A549 treated with GW870086 at 1 μM for 4 hours (cell line): ENCODE results near the gene ZP2. TPM values are rescaled to one million over a fixed set of nuclear protein-coding genes. Genes with fewer than 3 reads are reported as not detected.

Source experiments
- total RNA-seq: library from RNA; stranded (reverse); fragments of 200-300 nt; extraction: Qiagen RNA extraction; gene quantifications from 5 replicates; pipeline ENCODE4 v1.2.3, GENCODE V29; 2022; ENCODE audit warnings: low read depth

ZP2 gene
- not detected in 5 replicates for total RNA-seq

DNA sequence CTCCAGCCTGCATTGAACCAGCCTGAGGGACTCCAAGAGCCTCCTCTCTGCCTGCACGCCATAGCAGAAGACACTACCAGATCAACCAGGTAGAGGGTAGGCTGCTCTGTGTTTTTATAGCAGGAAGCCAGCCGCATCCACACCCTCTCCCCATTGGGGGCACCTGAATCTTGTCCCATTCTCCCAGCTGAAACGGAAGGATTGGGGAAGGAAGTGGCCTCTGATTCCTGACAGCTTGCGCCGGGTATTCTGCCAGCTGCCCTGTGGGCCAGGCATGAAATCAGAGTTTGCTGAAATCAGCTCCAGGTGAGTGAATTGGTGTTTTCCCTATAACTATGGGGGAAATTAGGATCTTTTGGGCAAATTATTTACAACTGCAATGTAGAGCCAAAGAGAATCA is at the start of gene ZP2:
Gene ZP2, minus strand, starts transcription at position 89 of the 400 bp plus-strand sequence. Its CDS starts 27 bp downstream, at position 62.

DNA sequence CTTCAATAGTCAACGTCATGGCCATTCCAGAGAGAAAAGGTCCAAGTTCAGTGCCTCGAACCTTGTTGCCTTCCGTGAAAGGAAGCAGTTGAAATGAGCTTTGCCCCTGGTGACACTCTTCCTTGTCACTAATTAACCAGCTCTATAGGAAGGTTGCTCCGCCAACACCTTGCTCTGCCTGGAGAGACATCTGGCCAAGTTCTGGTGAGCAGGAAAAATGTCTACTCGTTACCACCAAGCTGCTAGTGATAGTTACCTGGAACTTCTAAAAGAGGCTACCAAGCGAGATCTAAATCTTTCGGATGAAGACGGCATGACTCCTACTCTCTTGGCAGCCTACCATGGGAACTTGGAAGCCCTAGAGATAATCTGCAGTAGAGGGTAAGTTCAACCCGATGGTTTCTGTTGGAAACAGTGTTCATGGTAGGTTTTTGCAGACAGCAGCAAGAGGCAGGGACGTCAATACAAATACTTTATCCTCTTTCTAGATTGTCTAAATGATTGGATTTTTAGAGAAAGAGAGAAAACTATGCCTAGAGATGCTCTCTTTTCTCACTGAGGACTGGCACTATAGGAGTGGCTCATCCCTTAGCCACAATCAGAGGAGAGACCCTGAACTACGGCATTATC is 22.3 kb upstream of the ZP2 start, which contains the start of gene ANKS4B:
Gene ANKS4B, plus strand, starts transcription at position 179 of the 630 bp plus-strand sequence. Its CDS starts 39 bp downstream, at position 218.

DNA sequence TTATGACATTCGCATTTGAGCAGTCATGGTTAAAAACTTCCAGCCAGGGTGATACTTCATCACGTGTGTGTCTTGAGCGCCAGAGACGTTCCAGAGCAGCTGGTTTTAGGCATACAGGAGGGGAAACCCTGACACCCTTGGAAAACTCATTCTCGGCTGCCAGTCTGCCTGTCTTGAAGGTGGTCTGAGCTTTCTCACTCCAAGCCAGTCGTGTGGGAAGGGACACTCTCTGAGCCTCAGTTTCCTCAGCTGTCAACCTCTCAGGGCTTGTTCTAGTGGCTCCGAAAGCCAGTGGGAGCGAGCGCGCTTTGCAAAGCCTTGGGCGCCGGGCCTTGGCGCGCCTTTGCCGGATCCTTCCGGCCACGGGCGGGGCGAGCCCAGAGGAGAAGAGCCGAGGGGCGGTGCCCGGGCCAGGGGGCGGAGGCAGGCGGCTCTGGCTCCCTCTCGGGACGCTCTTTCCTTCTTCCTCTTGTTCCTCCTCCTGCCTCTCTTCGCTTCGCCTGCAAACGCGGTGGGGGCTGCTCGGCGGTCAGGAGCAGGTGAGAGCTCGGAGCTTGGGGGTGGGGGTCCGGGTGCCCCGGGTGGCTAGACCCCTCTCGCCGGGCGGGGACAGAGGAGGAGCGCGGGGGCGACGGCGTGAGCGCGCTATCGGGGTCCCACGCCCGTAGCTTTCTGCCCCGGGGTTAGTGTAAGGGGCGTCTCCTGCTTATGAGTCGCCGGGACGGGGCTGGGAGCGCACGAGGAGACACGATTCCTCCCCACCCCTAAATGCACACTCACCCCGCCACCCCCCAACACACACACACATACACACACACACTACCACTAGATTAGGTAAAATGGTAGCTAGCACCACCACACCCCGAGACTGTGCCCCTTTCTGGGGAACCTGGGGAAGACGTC is 52.9 kb downstream of the ZP2 start, which contains the start of gene LDAF1:
Gene LDAF1, plus strand, starts transcription at position 467 of the 903 bp plus-strand sequence. CDS start 2,509 bp downstream, outside the sequence.

DNA sequence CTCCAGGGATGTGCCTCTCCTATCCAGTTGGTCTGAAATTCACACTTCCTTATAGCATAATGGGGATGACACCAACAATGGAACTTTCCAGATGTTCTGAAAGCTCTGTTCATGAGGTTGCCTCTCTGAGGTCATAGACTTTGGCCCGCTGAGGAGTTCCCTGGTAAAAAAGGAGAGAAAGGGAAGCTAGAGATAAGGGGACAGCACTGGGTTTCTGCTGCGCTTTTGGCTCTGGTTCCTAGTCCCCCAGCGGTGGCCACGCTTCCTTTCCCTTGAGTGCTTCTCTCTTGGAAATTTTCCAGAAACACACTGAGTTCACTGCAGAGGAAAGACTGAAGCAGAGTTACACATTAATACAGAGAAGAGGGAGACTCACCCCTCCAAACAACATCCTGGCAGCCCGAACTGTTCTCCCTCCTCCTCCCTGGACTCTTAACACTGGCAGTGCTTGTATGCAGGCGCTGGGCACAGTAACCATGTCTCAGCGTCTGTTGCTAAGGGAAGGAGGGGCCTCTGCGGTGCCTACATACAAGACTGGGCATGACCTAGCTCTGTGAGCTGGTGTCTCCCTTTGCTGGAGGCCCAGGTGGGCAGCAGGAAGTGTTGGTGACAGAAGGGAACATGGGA is 60.9 kb downstream of the ZP2 start, which contains the start of gene DNAH3:
Gene DNAH3, minus strand, starts transcription at position 472 of the 627 bp plus-strand sequence. CDS start 527 bp downstream, outside the sequence.

Other genes with a start within 250 kb of the ZP2 start
- 0.08 to 0.22 TPM (median 0.15 TPM) in 5 replicates for gene DNAH3, start 60.7 kb downstream of the ZP2 start, total RNA-seq
- gene LDAF1, start 52.9 kb downstream of the ZP2 start, total RNA-seq = 16.8 to 22.1 TPM (median 20.4 TPM) in 5 replicates
- 0.03 to 0.09 TPM (median 0.07 TPM) in 4 of 5 replicates, not detected in the other for gene ANKS4B, start 22.1 kb upstream of the ZP2 start, total RNA-seq
- gene CRYM, start 66.7 kb upstream of the ZP2 start, total RNA-seq = 1.2 to 2.5 TPM (median 1.8 TPM) in 5 replicates